Type B pancreatic cell (in vitro differentiated cells): Measurements from ENCODE around the gene NAA16. TPM values are rescaled to one million over a fixed set of nuclear protein-coding genes. Genes with fewer than 3 reads are reported as not detected.

Experiments
- DNase-seq: peaks from one replicate; pipeline ENCODE4 v3.0.0; 2021; ENCODE audit warnings: mixed read lengths; ENCODE audit not compliant: unreplicated experiment; ENCODE audit errors: extremely low spot score
- H3K27ac Mint-ChIP-seq: 2 replicates; pipeline ENCODE4 v1.8.0; 2021; ENCODE audit warnings: mild to moderate bottlenecking, mixed read lengths
- H3K27me3 Mint-ChIP-seq: 2 replicates; pipeline ENCODE4 v1.8.0; 2021; ENCODE audit warnings: mixed read lengths
- H3K36me3 Mint-ChIP-seq: 2 replicates; pipeline ENCODE4 v1.8.0; 2021; ENCODE audit warnings: mixed read lengths
- H3K4me1 Mint-ChIP-seq: one replicate; pipeline ENCODE4 v1.8.0; 2021; ENCODE audit warnings: mixed read lengths; ENCODE audit not compliant: unreplicated experiment
- H3K4me3 Mint-ChIP-seq: 2 replicates; pipeline ENCODE4 v1.8.0; 2021; ENCODE audit warnings: mild to moderate bottlenecking, mixed read lengths
- H3K9me3 Mint-ChIP-seq: 2 replicates; pipeline ENCODE4 v1.8.0; 2021; ENCODE audit warnings: mixed read lengths
- total RNA-seq: library from RNA; stranded (reverse); gene quantifications from 2 replicates; pipeline ENCODE4 v1.2.1, GENCODE V29; 2021; ENCODE audit warnings: low replicate concordance
- TF ChIP-seq, protein P1 (sequence below): fragments of 200-600 bp; sonication (generic); conservative IDR thresholded peaks from 2 replicates; pipeline ENCODE4 v1.5.0; 2021; ENCODE audit warnings: antibody characterized with exemption, mild to moderate bottlenecking

NAA16 gene
- total RNA-seq, 1 donor from 2014 or later, result 44.6 TPM

DNA sequence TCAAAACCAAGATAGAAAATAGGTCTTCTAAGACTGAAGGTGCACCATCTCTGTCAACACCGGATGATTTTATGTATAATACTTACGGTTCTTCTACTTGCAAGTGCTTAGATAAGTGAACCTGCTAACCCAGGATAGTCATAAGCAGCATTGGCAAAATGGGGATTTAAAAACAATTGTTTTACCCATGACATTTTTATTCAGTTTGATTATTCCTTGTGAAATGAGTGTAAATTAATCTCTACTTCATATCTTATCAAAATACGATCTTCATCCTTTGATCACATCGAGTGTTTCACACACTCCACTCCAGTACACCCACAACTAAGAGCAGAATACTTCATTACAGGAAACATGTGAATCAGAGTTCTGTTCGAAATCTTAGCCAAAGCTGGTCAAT, 24.7 kb upstream of the NAA16 start:
- Mint-ChIP-seq H3K4me3 (no peak overlapping the region), H3K4me1 (no peaks in the 10 kb centered on the region), H3K9me3 (no peaks in the 10 kb centered on the region), H3K36me3 (no peaks in the 10 kb centered on the region), H3K27me3 (no peaks in the 10 kb centered on the region), H3K27ac (no peak overlapping the region)
- no peak for DNase-seq
- TF ChIP-seq, protein P1, sequence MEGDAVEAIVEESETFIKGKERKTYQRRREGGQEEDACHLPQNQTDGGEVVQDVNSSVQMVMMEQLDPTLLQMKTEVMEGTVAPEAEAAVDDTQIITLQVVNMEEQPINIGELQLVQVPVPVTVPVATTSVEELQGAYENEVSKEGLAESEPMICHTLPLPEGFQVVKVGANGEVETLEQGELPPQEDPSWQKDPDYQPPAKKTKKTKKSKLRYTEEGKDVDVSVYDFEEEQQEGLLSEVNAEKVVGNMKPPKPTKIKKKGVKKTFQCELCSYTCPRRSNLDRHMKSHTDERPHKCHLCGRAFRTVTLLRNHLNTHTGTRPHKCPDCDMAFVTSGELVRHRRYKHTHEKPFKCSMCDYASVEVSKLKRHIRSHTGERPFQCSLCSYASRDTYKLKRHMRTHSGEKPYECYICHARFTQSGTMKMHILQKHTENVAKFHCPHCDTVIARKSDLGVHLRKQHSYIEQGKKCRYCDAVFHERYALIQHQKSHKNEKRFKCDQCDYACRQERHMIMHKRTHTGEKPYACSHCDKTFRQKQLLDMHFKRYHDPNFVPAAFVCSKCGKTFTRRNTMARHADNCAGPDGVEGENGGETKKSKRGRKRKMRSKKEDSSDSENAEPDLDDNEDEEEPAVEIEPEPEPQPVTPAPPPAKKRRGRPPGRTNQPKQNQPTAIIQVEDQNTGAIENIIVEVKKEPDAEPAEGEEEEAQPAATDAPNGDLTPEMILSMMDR, result no peak

GRCh38 chr13:41289463-41289881, 21.6 kb upstream of the NAA16 start:
- Mint-ChIP-seq H3K36me3 (no peaks in the 10 kb centered on the region), H3K27me3 (no peaks in the 10 kb centered on the region), H3K27ac (no peak overlapping the region), H3K4me1 (no peaks in the 10 kb centered on the region), H3K4me3 (no peak overlapping the region), H3K9me3 (no peaks in the 10 kb centered on the region)
- DNase-seq, result no peak
- TF ChIP-seq, protein P1, result no peak

GRCh38 chr13:41291246-41291645, 19.8 kb upstream of the NAA16 start:
- H3K27me3 Mint-ChIP-seq, result no peaks in the 10 kb centered on the region
- H3K27ac Mint-ChIP-seq, result no peak overlapping the region
- no peaks in the 10 kb centered on the region for H3K36me3 Mint-ChIP-seq
- H3K4me1 Mint-ChIP-seq, result no peaks in the 10 kb centered on the region
- H3K9me3 Mint-ChIP-seq, result no peaks in the 10 kb centered on the region
- TF ChIP-seq, protein P1, result no peak
- DNase-seq, result peak; percentile 10
- H3K4me3 Mint-ChIP-seq, result no peak overlapping the region

GRCh38 chr13:41293272-41293671, 17.8 kb upstream of the NAA16 start:
- no peak for DNase-seq
- TF ChIP-seq, protein P1, result no peak
- Mint-ChIP-seq H3K27me3 (no peaks in the 10 kb centered on the region), H3K9me3 (no peaks in the 10 kb centered on the region), H3K4me3 (no peak overlapping the region), H3K4me1 (no peaks in the 10 kb centered on the region), H3K36me3 (no peaks in the 10 kb centered on the region), H3K27ac (no peak overlapping the region)

DNA sequence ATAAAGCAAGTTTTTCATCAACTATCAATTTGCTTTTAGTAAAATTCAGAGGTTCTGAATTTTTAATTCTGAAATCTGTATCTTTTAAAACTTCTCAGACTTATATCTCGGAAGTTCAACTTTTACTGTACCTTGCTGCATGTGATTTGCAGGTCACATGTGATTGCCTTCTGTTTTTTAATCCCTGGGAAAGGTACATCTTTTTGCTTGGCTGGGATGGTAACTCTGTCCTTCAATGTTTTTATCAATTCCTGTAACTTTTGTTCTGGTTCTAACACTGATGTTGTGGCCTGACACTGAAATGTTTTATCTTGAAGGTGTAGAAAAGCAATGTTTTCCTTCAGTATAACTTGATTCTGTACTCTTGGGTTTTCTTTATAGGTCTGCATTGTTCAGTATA, 16.2 kb upstream of the NAA16 start:
- no peak overlapping the region for H3K27ac Mint-ChIP-seq
- H3K27me3 Mint-ChIP-seq, result peaks cover 3% of the 10 kb centered on the region
- DNase-seq, result no peak
- no peaks in the 10 kb centered on the region for H3K9me3 Mint-ChIP-seq
- H3K4me1 Mint-ChIP-seq, result no peaks in the 10 kb centered on the region
- no peaks in the 10 kb centered on the region for H3K36me3 Mint-ChIP-seq
- TF ChIP-seq, protein P1, result no peak
- no peak overlapping the region for H3K4me3 Mint-ChIP-seq

GRCh38 chr13:41295973-41296372, 15.1 kb upstream of the NAA16 start:
- TF ChIP-seq, protein P1, result no peak
- H3K4me3 Mint-ChIP-seq, result no peak overlapping the region
- peaks cover 3% of the 10 kb centered on the region for H3K9me3 Mint-ChIP-seq
- no peak for DNase-seq
- H3K36me3 Mint-ChIP-seq, result no peaks in the 10 kb centered on the region
- peaks cover 3% of the 10 kb centered on the region for H3K27me3 Mint-ChIP-seq
- H3K4me1 Mint-ChIP-seq, result no peaks in the 10 kb centered on the region
- H3K27ac Mint-ChIP-seq, result no peak overlapping the region
